Spleen (tissue), 11 donors: ENCODE results near the gene PAK4. TPM values are rescaled to one million over a fixed set of nuclear protein-coding genes. Genes with fewer than 3 reads are reported as not detected.

Source experiments
- DNase-seq: peaks from one replicate; pipeline ENCODE4 v3.0.0-alpha.2; 2020
- H3K27ac ChIP-seq, 8 donors: fragments of 200-600 bp; sonication (generic) in 7 of 8; 1 replicate in 4 of 8; 2 replicates in 4 of 8; pipeline versions ENCODE4 v1.5.0 to v1.8.0; 2016 to 2021; ENCODE audit warnings: inconsistent platforms in 4 of 8, mild to moderate bottlenecking in 4 of 8, moderate library complexity in 1 of 8
- H3K27me3 ChIP-seq, 7 donors: fragments of 200-600 bp; sonication (generic) in 6 of 7; replicated peaks in 1 of 7; 1 replicate in 4 of 7; 2 replicates in 3 of 7; pipeline versions ENCODE4 v1.5.0 to v1.8.0; 2016 to 2021; ENCODE audit warnings: inconsistent platforms in 3 of 7, mild to moderate bottlenecking in 1 of 7
- H3K36me3 ChIP-seq, 6 donors: fragments of 200-600 bp; sonication (generic) in 5 of 6; 1 replicate in 4 of 6; 2 replicates in 2 of 6; pipeline versions ENCODE4 v1.5.0 to v1.8.0; 2016 to 2021; ENCODE audit warnings: inconsistent platforms in 2 of 6
- H3K4me1 ChIP-seq, 6 donors: fragments of 200-600 bp; sonication (generic) in 5 of 6; 1 replicate in 3 of 6; 2 replicates in 3 of 6; pipeline versions ENCODE4 v1.5.0 to v1.8.0; 2016 to 2021; ENCODE audit warnings: inconsistent platforms in 3 of 6
- H3K4me3 ChIP-seq, 8 donors: fragments of 200-600 bp; sonication (generic) in 7 of 8; 1 replicate in 4 of 8; 2 replicates in 4 of 8; pipeline versions ENCODE4 v1.5.0 to v1.8.0; 2016 to 2021; ENCODE audit warnings: inconsistent platforms in 4 of 8, mild to moderate bottlenecking in 4 of 8, moderate library complexity in 2 of 8
- H3K9me3 ChIP-seq, 8 donors: fragments of 200-600 bp; sonication (generic) in 7 of 8; 1 replicate in 4 of 8; 2 replicates in 4 of 8; pipeline versions ENCODE4 v1.5.0 to v1.8.0; 2016 to 2021; ENCODE audit warnings: inconsistent platforms in 4 of 8
- POLR2A ChIP-seq, 3 donors: fragments of 450-650 bp; IDR thresholded peaks; one replicate each; pipeline ENCODE4 v1.5.1; 2017; ENCODE audit warnings: antibody characterized with exemption in 3 of 3, mild to moderate bottlenecking in 1 of 3
- POLR2AphosphoS5 ChIP-seq, 3 donors: sonication (generic); formaldehyde crosslinking; IDR thresholded peaks; one replicate each; pipeline ENCODE4 v1.5.1; 2017; ENCODE audit warnings: antibody characterized with exemption in 3 of 3
- WGBS, 5 donors: extraction: QIAGEN DNeasy Blood & Tissue Kit in 3 of 5; methylation state at CpG; one replicate each; pipeline versions ENCODE4 v1.1.5 to v1.1.7; 2013 to 2018; 5-methylcytosine and 5-hydroxymethylcytosine counted together
- intact Hi-C: fragments of 100-400 bp; cut with DNase I; formaldehyde crosslinking; loops from one replicate; pipeline ENCODE4 v1.15.0; 2023; ENCODE audit warnings: low total_unique reads
- polyA plus RNA-seq, 3 donors: library from polyadenylated mRNA; stranded (reverse); fragments of 200-250 nt; gene quantifications; one replicate each; pipeline ENCODE4 v1.2.1, GENCODE V29; 2013
- total RNA-seq, 7 donors: library from RNA; depleted of rRNA in 3 of 7; stranded (reverse); fragments of >200 nt in 3 of 7; fragmentation: NEBNext Ultra II Directional in 4 of 7; extraction: Animal tissue kit (Norgen Biotek cat#: 25700) in 4 of 7; gene quantifications; one replicate each; pipeline versions ENCODE4 v1.1.0 to v1.2.1, GENCODE V29; 2016 to 2021
- TF ChIP-seq, protein P1 (sequence below), 11 experiments: fragments of 200-600 bp in 7 of 11; fragments of 450-650 bp in 4 of 11; sonication (generic) in 4 of 11; IDR thresholded peaks in 8 of 11; conservative IDR thresholded peaks in 3 of 11; 1 replicate in 7 of 11; 2 replicates in 4 of 11; pipeline versions ENCODE4 v1.4.0 to v1.8.0; 2016 to 2021; ENCODE audit warnings: antibody characterized with exemption in 11 of 11, inconsistent platforms in 4 of 11, mild to moderate bottlenecking in 1 of 11
- donor health status: healthy with polysubstance abuse.
- donor health status: DM: no; HTN: no; CAD: no; lungs with moderate emphysema.
- donor health status: DM: no; HTN: no; CAD: no.
- donor health status: Bipolar disorder and iron deficiency.
- donor health status: healthy.
- donor health status: DM: no; HTN: no; CAD: no.
- donor health status: DM: yes; HTN: yes; CAD: no.

PAK4 gene
- total and polyA plus RNA-seq, 10 donors = 5.2 to 27.8 (median 14.7) TPM

DNA sequence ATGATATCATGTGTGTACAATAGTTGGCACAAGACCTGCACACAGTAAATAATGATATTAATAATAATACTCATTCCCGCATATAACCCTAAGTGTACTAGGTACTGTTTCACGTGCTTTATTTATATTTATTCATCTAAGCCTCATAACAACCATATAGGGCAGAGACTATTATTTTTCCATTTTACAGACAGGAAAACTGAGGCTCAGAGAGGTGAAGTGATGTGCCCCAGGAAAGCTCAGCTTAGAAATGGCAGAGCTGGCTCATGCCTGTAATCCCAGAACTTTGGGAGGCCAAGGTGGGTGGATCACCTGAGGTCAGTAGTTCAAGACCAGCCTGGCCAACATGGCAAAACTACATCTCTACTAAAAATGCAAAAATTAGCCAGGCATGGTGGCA lies 27.9 kb upstream of the PAK4 start:
- H3K9me3 ChIP-seq = no peaks in the 10 kb centered on the region
- no peak overlapping the region for H3K4me3 ChIP-seq
- no peak overlapping the region for H3K27ac ChIP-seq
- no peaks in the 10 kb centered on the region for H3K4me1 ChIP-seq
- TF ChIP-seq, protein P1, sequence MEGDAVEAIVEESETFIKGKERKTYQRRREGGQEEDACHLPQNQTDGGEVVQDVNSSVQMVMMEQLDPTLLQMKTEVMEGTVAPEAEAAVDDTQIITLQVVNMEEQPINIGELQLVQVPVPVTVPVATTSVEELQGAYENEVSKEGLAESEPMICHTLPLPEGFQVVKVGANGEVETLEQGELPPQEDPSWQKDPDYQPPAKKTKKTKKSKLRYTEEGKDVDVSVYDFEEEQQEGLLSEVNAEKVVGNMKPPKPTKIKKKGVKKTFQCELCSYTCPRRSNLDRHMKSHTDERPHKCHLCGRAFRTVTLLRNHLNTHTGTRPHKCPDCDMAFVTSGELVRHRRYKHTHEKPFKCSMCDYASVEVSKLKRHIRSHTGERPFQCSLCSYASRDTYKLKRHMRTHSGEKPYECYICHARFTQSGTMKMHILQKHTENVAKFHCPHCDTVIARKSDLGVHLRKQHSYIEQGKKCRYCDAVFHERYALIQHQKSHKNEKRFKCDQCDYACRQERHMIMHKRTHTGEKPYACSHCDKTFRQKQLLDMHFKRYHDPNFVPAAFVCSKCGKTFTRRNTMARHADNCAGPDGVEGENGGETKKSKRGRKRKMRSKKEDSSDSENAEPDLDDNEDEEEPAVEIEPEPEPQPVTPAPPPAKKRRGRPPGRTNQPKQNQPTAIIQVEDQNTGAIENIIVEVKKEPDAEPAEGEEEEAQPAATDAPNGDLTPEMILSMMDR (IDR thresholded peaks at IDR 0.05 in 8 of 11, conservative IDR thresholded peaks at IDR 0.05 in 3 of 11) = no peak
- TF ChIP-seq POLR2A (IDR thresholded peaks at IDR 0.05) = no peak
- TF ChIP-seq POLR2AphosphoS5 (IDR thresholded peaks at IDR 0.05) = no peak
- 60 to 90% (median 80%) methylated on average over 2 of the region's 2 CpGs for WGBS, 5 donors
- H3K36me3 ChIP-seq = no peaks in the 10 kb centered on the region
- intact Hi-C loops = no loop called here
- peaks cover 0 to 77% (median 19%) of the 10 kb centered on the region in 7 donors for H3K27me3 ChIP-seq
- DNase-seq = no peak

DNA sequence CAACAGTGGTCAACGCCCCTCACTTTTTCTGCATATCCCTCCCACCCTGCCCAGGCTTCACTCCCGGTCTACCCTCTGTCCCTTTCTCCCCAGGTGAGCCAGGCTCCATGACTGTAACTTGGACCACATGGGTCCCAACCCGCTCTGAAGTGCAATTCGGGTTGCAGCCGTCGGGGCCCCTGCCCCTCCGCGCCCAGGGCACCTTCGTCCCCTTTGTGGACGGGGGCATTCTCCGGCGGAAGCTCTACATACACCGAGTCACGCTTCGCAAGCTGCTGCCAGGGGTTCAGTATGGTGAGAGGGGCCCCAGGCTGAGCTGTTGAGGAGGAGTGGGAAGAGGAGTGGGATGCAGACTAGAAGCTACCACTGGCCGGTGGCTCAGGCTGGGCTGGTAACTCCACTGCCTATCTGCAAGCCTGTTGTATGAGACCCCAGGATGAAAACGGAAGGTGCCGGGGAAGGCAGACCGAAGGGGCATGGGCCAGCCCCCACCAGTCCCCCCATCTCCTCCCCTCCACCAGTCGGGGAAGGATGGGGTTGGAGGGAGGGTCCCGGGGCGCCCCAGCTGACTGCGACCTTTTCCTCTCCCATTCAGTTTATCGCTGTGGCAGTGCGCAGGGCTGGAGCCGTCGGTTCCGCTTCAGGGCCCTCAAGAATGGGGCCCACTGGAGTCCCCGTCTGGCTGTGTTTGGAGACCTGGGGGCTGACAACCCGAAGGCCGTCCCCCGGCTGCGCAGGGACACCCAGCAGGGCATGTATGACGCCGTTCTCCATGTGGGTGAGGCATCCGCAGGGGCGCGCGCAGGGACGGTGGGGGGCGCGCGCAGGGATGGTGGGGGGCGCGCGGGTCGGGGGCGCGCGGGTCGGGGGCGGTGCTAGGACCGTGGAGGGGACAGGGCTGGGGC lies 27.0 kb upstream of the PAK4 start:
- Histone ChIP-seq H3K4me3 (no peak overlapping the region), H3K36me3 (no peaks in the 10 kb centered on the region), H3K4me1 (no peaks in the 10 kb centered on the region), H3K27me3 (peaks cover 0 to 69% (median 15%) of the 10 kb centered on the region in 7 donors), H3K9me3 (no peaks in the 10 kb centered on the region), H3K27ac (no peak overlapping the region)
- 18 to 43% (median 24%) methylated on average over 18 to 53 of the region's 53 CpGs for WGBS, 5 donors
- no peak for DNase-seq
- TF ChIP-seq POLR2A (IDR thresholded peaks at IDR 0.05) = no peak
- no peak for TF ChIP-seq POLR2AphosphoS5 (IDR thresholded peaks at IDR 0.05)
- TF ChIP-seq, protein P1 (IDR thresholded peaks at IDR 0.05 in 8 of 11, conservative IDR thresholded peaks at IDR 0.05 in 3 of 11) = no peak
- intact Hi-C loops = no loop called here

DNA sequence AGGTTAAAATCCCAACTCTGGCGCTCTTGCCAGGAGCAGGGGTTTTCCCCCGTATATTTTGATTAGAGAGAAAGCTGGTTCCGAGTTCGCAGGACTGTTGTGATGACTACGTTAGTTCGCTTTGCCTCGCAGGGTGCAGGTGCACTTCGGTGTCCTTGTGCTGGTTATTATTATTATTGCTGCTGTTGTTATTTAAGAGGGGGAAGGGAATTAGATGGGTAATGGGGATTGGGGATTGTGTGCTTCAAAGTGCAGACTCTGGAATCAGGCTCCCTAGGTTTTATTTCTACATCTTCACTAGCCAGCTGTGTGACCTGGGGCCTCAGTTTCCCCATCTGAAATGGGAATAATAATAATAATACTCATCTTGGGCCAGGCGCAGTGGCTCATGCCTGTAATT lies 26.2 kb upstream of the PAK4 start:
- H3K36me3 ChIP-seq = no peaks in the 10 kb centered on the region
- no peaks in the 10 kb centered on the region for H3K4me1 ChIP-seq
- TF ChIP-seq POLR2AphosphoS5 (IDR thresholded peaks at IDR 0.05) (no peak), POLR2A (IDR thresholded peaks at IDR 0.05) (no peak)
- TF ChIP-seq, protein P1 (IDR thresholded peaks at IDR 0.05 in 8 of 11, conservative IDR thresholded peaks at IDR 0.05 in 3 of 11) = no peak
- no peaks in the 10 kb centered on the region for H3K9me3 ChIP-seq
- no peak overlapping the region for H3K27ac ChIP-seq
- peaks cover 0 to 69% (median 14%) of the 10 kb centered on the region in 7 donors for H3K27me3 ChIP-seq
- H3K4me3 ChIP-seq = no peak overlapping the region
- no peak for DNase-seq
- WGBS, 5 donors = 59 to 64% (median 62%) methylated on average over 9 of the region's 9 CpGs
- intact Hi-C loops = no loop called here

DNA sequence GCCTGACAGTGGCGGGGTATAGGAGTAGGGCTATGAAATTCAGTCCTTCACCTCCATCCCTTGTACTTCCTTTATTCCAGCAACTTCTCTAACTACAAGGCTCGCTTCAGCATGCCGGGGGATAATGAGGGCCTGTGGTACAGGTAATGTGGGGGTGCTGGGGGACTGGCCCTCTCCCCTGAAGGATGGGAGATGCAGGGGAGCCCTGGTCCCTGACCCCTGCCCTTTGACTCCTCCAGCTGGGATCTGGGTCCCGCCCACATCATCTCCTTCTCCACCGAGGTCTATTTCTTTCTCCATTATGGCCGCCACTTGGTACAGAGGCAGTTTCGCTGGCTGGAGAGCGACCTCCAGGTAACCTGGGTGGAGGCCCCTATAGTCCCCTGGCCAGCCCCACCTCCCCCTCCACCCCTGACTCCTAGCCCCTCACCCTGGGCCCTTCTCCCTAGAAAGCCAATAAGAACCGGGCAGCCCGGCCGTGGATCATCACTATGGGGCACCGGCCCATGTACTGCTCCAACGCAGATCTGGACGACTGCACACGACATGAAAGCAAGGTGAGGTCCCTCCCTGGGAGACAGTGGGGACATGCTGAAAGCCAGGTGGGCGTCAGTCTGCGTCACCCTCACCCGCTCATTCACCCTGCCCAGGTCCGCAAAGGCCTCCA lies 25.0 kb upstream of the PAK4 start:
- H3K27me3 ChIP-seq = peaks cover 0 to 69% (median 14%) of the 10 kb centered on the region in 7 donors
- DNase-seq = peak; percentile 57
- no peaks in the 10 kb centered on the region for H3K4me1 ChIP-seq
- H3K27ac ChIP-seq = no peak overlapping the region
- H3K36me3 ChIP-seq = no peaks in the 10 kb centered on the region
- intact Hi-C loops = no loop called here
- H3K9me3 ChIP-seq = no peaks in the 10 kb centered on the region
- no peak overlapping the region for H3K4me3 ChIP-seq
- no peak for TF ChIP-seq POLR2A (IDR thresholded peaks at IDR 0.05)
- no peak for TF ChIP-seq POLR2AphosphoS5 (IDR thresholded peaks at IDR 0.05)
- TF ChIP-seq, protein P1 (IDR thresholded peaks at IDR 0.05 in 8 of 11, conservative IDR thresholded peaks at IDR 0.05 in 3 of 11) = no peak
- 88 to 93% (median 91%) methylated on average over 18 to 19 of the region's 19 CpGs for WGBS, 5 donors
